Glutamatergic neuron (in vitro differentiated cells): ENCODE data around the gene GABRR3. TPM values are rescaled to one million over a fixed set of nuclear protein-coding genes. Genes with fewer than 3 reads are reported as not detected.

Experiments
- DNase-seq: peaks from one replicate; pipeline ENCODE4 v3.0.0; 2022
- H3K27ac Mint-ChIP-seq: one replicate; pipeline ENCODE4 v1.8.0; 2020; ENCODE audit warnings: mild to moderate bottlenecking, mixed read lengths, inconsistent platforms; ENCODE audit not compliant: unreplicated experiment
- H3K27me3 Mint-ChIP-seq: one replicate; pipeline ENCODE4 v1.8.0; 2020; ENCODE audit warnings: mild to moderate bottlenecking, moderate library complexity, mixed read lengths, inconsistent platforms; ENCODE audit not compliant: unreplicated experiment
- H3K36me3 Mint-ChIP-seq: one replicate; pipeline ENCODE4 v1.8.0; 2020; ENCODE audit warnings: mild to moderate bottlenecking, mixed read lengths, inconsistent platforms; ENCODE audit not compliant: unreplicated experiment
- H3K4me1 Mint-ChIP-seq: one replicate; pipeline ENCODE4 v1.8.0; 2020; ENCODE audit warnings: mild to moderate bottlenecking, low read depth, mixed read lengths, inconsistent platforms; ENCODE audit not compliant: unreplicated experiment
- H3K4me3 Mint-ChIP-seq: one replicate; pipeline ENCODE4 v1.8.0; 2020; ENCODE audit warnings: mild to moderate bottlenecking, mixed read lengths, inconsistent platforms; ENCODE audit not compliant: unreplicated experiment
- H3K9me3 Mint-ChIP-seq: one replicate; pipeline ENCODE4 v1.8.0; 2020; ENCODE audit warnings: mild to moderate bottlenecking, moderate library complexity, mixed read lengths, inconsistent platforms; ENCODE audit not compliant: unreplicated experiment
- CTCF ChIP-seq: fragments of 200-600 bp; sonication (generic); IDR thresholded peaks from one replicate; pipeline ENCODE4 v1.5.0; 2021; ENCODE audit not compliant: partially characterized antibody, unreplicated experiment
- total RNA-seq: library from RNA; stranded (reverse); fragmentation: NEBNext Ultra II Directional; extraction: Animal tissue kit (Norgen Biotek cat#: 25700); gene quantifications from one replicate; pipeline ENCODE4 v1.2.1, GENCODE V29; 2021; ENCODE audit not compliant: unreplicated experiment

GABRR3 gene
- total RNA-seq, 1 donor from 2014 or later: not detected

DNA sequence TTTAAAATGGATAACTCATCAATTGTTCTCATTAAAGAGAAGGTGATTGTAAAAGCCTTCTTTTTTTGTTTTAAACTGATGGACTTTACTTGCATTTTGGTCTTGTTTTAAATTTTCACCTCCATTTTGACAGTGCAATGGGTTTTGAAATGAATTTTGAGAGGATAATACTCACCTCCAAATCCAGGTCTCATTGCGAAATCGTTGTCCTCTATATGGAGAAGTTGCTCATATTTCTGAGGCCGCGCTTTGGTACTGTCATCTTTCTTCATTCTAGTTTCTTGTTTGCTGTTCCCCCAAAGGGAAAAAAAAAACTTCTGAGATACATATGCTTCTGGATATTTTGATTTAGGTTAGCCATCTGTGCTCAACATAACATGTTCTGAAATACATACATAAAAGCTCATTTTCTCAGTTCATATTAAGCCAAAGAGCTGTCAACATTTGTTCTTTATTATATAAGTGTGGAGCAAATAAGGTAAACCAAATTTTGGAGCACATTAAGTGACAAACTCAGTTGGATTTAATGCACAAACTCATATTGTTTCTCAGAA lies 9.6 kb downstream of the GABRR3 start:
- TF ChIP-seq CTCF: no peak
- Mint-ChIP-seq H3K9me3 (peaks cover 2% of the 10 kb centered on the region), H3K4me1 (peaks cover 8% of the 10 kb centered on the region), H3K27ac (no peak overlapping the region), H3K36me3 (no peaks in the 10 kb centered on the region), H3K27me3 (no peaks in the 10 kb centered on the region), H3K4me3 (no peak overlapping the region)
- DNase-seq: no peak

DNA sequence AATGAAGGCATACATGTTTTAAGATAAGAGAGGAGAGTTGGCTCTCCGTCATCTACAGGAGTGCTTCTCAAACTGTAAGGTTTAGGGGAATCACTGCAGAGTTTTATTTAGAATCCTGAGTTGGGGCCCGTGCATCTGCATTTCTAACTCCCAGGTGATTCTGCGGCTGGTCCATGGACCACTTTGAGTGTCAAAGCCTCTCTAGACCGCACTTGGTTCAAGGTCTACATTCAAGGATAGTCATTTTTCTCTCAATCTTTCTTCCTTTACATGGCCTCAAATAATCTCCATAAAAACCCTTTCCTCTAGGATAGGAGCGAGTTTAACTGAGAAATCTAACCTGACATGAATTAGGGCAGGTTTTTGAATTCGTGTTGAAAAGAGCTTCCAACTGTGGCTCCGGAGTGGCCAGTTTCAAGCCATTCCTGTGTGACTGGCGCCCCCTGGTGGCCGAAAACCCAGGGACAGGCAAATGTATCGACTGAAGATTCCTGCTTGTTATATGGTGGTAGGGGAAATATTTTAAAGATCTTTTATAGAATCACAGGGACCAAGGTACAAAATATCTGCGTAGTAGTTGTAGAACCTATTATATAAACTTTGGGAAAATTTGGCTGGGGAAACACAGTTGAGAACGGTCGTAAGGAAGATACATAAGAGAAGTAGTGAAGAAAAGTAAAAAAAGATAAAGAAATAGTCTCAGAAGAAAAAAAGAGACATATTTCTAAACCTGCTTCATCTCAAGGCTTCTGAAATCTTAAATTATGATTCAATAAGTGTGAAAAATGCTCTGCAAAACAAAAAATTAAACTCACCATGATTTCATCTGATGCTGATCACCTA lies 11.9 kb downstream of the GABRR3 start:
- H3K4me1 Mint-ChIP-seq: peaks cover 9% of the 10 kb centered on the region
- H3K36me3 Mint-ChIP-seq: no peaks in the 10 kb centered on the region
- H3K27me3 Mint-ChIP-seq: no peaks in the 10 kb centered on the region
- H3K27ac Mint-ChIP-seq: peak overlapping the region; percentile 15
- H3K4me3 Mint-ChIP-seq: no peak overlapping the region
- H3K9me3 Mint-ChIP-seq: peaks cover 2% of the 10 kb centered on the region
- peak; percentile 99 for TF ChIP-seq CTCF
- peak; percentile 97 for DNase-seq

GRCh38 chr3:98021830-98022560 lies 13.1 kb downstream of the GABRR3 start:
- no peak for DNase-seq
- Mint-ChIP-seq H3K27me3 (no peaks in the 10 kb centered on the region), H3K36me3 (no peaks in the 10 kb centered on the region), H3K27ac (no peak overlapping the region), H3K4me3 (no peak overlapping the region), H3K9me3 (peaks cover 2% of the 10 kb centered on the region), H3K4me1 (peaks cover 9% of the 10 kb centered on the region)
- TF ChIP-seq CTCF: no peak

- no peak for DNase-seq
- no peak overlapping the region for H3K4me3 Mint-ChIP-seq
- no peak overlapping the region for H3K27ac Mint-ChIP-seq
- TF ChIP-seq CTCF: no peak
- H3K27me3 Mint-ChIP-seq: no peaks in the 10 kb centered on the region
- H3K9me3 Mint-ChIP-seq: peaks cover 2% of the 10 kb centered on the region
- H3K36me3 Mint-ChIP-seq: no peaks in the 10 kb centered on the region
- H3K4me1 Mint-ChIP-seq: peaks cover 9% of the 10 kb centered on the region
These were observed 14.7 kb downstream of the GABRR3 start for GRCh38 chr3:98020412-98020811.
